Smooth muscle cell (in vitro differentiated cells): ENCODE data around the gene GJA5. TPM values are rescaled to one million over a fixed set of nuclear protein-coding genes. Genes with fewer than 3 reads are reported as not detected.
"Not testable (repeated sequence)": the region's sequence is repeated elsewhere in the genome, so short reads cannot be mapped to it uniquely, and the experiment has no call there.

Source experiments
- DNase-seq: peaks from one replicate; lab custom pipeline; 2025; ENCODE audit not compliant: unreplicated experiment; lab: John Stamatoyannopoulos, UW
- H2AFZ ChIP-seq: fragments of 200-600 bp; sonication (generic); 2 replicates; pipeline ENCODE4 v1.6.0; 2016; ENCODE audit warnings: antibody characterized with exemption, low read depth, mild to moderate bottlenecking
- H3F3A ChIP-seq: fragments of 200-600 bp; sonication (generic); 2 replicates; pipeline ENCODE4 v1.6.0; 2017; ENCODE audit warnings: antibody characterized with exemption, low read depth
- H3K27ac ChIP-seq: fragments of 200-600 bp; sonication (generic); 2 replicates; pipeline ENCODE4 v1.5.1; 2016; ENCODE audit warnings: low read depth, mild to moderate bottlenecking
- H3K27me3 ChIP-seq: fragments of 200-600 bp; sonication (generic); 2 replicates; pipeline ENCODE4 v1.6.1; 2016; ENCODE audit warnings: low read depth, mild to moderate bottlenecking
- H3K36me3 ChIP-seq: fragments of 200-600 bp; sonication (generic); 2 replicates; pipeline ENCODE4 v1.5.1; 2016; ENCODE audit warnings: low read depth
- H3K4me1 ChIP-seq: fragments of 200-600 bp; sonication (generic); 2 replicates; pipeline ENCODE4 v1.5.1; 2016; ENCODE audit warnings: low read depth
- H3K4me2 ChIP-seq: fragments of 200-600 bp; sonication (generic); 2 replicates; pipeline ENCODE4 v1.6.0; 2016; ENCODE audit warnings: mild to moderate bottlenecking
- H3K4me3 ChIP-seq: fragments of 200-600 bp; sonication (generic); 2 replicates; pipeline ENCODE4 v1.5.1; 2016; ENCODE audit warnings: mild to moderate bottlenecking
- H3K79me2 ChIP-seq: fragments of 200-600 bp; sonication (generic); 2 replicates; pipeline ENCODE4 v1.6.0; 2016; ENCODE audit warnings: low read depth, mild to moderate bottlenecking
- H3K9ac ChIP-seq: fragments of 200-600 bp; sonication (generic); 2 replicates; pipeline ENCODE4 v1.6.0; 2016; ENCODE audit warnings: low read depth
- H3K9me3 ChIP-seq: fragments of 200-600 bp; sonication (generic); replicated peaks from 2 replicates; pipeline ENCODE4 v1.5.1; 2016; ENCODE audit warnings: low read depth
- H4K20me1 ChIP-seq: fragments of 200-600 bp; sonication (generic); 2 replicates; pipeline ENCODE4 v1.6.0; 2016; ENCODE audit warnings: low read depth
- CTCF ChIP-seq: fragments of 200-600 bp; sonication (generic); IDR thresholded peaks from 2 replicates; pipeline ENCODE4 v1.5.1; 2017; ENCODE audit warnings: borderline replicate concordance, mild to moderate bottlenecking, antibody characterized with exemption; ENCODE audit not compliant: insufficient read depth, poor library complexity, severe bottlenecking
- WGBS: methylation state at CpG from one replicate; pipeline ENCODE4 v1.1.7; 2016; ENCODE audit warnings: low lambda C conversion rate; 5-methylcytosine and 5-hydroxymethylcytosine counted together
- polyA plus RNA-seq: library from polyadenylated mRNA; unstranded; fragments of >200 nt; fragmentation: Nextera tagmentation; extraction: Ambion mirVana; gene quantifications from 2 replicates; pipeline ENCODE4 v1.2.1, GENCODE V29; 2016
- total RNA-seq: library from RNA; depleted of rRNA; stranded (reverse); fragments of >200 nt; gene quantifications from 2 replicates; pipeline ENCODE4 v1.2.3, GENCODE V29; 2014

GJA5 gene
- total and polyA plus RNA-seq, 2 experiments from 2014 or later: 0.18 to 2.8 TPM

- no peaks in the 10 kb centered on the region for H4K20me1 ChIP-seq
- no peak for DNase-seq
Measured at GRCh38 chr1:147738129-147738528, 22.3 kb downstream of the GJA5 start.

GRCh38 chr1:147736883-147737282 lies 23.5 kb downstream of the GJA5 start:
- Histone ChIP-seq H4K20me1 (no peaks in the 10 kb centered on the region), H3K36me3 (no peaks in the 10 kb centered on the region), H3K79me2 (no peaks in the 10 kb centered on the region), H2AFZ (no peak overlapping the region), H3K9ac (no peak overlapping the region), H3K4me1 (no peaks in the 10 kb centered on the region), H3K9me3 (no peaks in the 10 kb centered on the region), H3K4me2 (no peak overlapping the region), H3F3A (no peaks in the 10 kb centered on the region), H3K27me3 (no peaks in the 10 kb centered on the region), H3K4me3 (no peak overlapping the region), H3K27ac (no peak overlapping the region)
- no peak for TF ChIP-seq CTCF
- no peak for DNase-seq

More at GRCh38 chr1:147738129-147738528, 22.3 kb downstream of the GJA5 start:
- Histone ChIP-seq H3K4me3 (no peak overlapping the region), H3K79me2 (no peaks in the 10 kb centered on the region), H3K9me3 (no peaks in the 10 kb centered on the region), H3F3A (no peaks in the 10 kb centered on the region), H3K4me1 (no peaks in the 10 kb centered on the region), H2AFZ (no peak overlapping the region), H3K27ac (no peak overlapping the region), H3K36me3 (no peaks in the 10 kb centered on the region), H3K4me2 (no peak overlapping the region), H3K27me3 (no peaks in the 10 kb centered on the region), H3K9ac (no peak overlapping the region)
- 95% methylated on average over 2 of the region's 2 CpGs for WGBS
- no peak for TF ChIP-seq CTCF

- TF ChIP-seq CTCF: no peak
- DNase-seq: no peak
- H3K9ac ChIP-seq: no peak overlapping the region
- 55% methylated on average over 1 of the region's 1 CpG for WGBS
- H3K27me3 ChIP-seq: no peaks in the 10 kb centered on the region
- H3K27ac ChIP-seq: no peak overlapping the region
- no peak overlapping the region for H3K4me2 ChIP-seq
- no peaks in the 10 kb centered on the region for H3K36me3 ChIP-seq
- no peaks in the 10 kb centered on the region for H3K79me2 ChIP-seq
- H3F3A ChIP-seq: no peaks in the 10 kb centered on the region
- no peaks in the 10 kb centered on the region for H4K20me1 ChIP-seq
- H3K9me3 ChIP-seq: no peaks in the 10 kb centered on the region
- no peaks in the 10 kb centered on the region for H3K4me1 ChIP-seq
- no peak overlapping the region for H3K4me3 ChIP-seq
- no peak overlapping the region for H2AFZ ChIP-seq
Measured at GRCh38 chr1:147735423-147735822, 25.0 kb downstream of the GJA5 start.

GRCh38 chr1:147734291-147734841 lies 26.0 kb downstream of the GJA5 start:
- H3K27ac ChIP-seq, H2AFZ ChIP-seq, H3K9ac ChIP-seq, H3K4me2 ChIP-seq, H3K79me2 ChIP-seq, H3K4me1 ChIP-seq, H3K4me3 ChIP-seq, H3K9me3 ChIP-seq, H4K20me1 ChIP-seq, H3K36me3 ChIP-seq, H3F3A ChIP-seq, DNase-seq, H3K27me3 ChIP-seq: not testable (repeated sequence)
- 68% methylated on average over 4 of the region's 4 CpGs for WGBS
